SHP77 treated with DMSO at 0.1 percent for 48 hours (cell line): Measurements from ENCODE around the gene TAGLN.
A peak's percentile ranks its signal among the peaks of the same experiment; 100 is the strongest.
"Not testable (repeated sequence)": the region's sequence is repeated elsewhere in the genome, so short reads cannot be mapped to it uniquely, and the experiment has no call there.

Experiments used
- DNase-seq: peaks from one replicate; lab custom pipeline; 2025; lab: John Stamatoyannopoulos, UW

Gene TAGLN

DNA sequence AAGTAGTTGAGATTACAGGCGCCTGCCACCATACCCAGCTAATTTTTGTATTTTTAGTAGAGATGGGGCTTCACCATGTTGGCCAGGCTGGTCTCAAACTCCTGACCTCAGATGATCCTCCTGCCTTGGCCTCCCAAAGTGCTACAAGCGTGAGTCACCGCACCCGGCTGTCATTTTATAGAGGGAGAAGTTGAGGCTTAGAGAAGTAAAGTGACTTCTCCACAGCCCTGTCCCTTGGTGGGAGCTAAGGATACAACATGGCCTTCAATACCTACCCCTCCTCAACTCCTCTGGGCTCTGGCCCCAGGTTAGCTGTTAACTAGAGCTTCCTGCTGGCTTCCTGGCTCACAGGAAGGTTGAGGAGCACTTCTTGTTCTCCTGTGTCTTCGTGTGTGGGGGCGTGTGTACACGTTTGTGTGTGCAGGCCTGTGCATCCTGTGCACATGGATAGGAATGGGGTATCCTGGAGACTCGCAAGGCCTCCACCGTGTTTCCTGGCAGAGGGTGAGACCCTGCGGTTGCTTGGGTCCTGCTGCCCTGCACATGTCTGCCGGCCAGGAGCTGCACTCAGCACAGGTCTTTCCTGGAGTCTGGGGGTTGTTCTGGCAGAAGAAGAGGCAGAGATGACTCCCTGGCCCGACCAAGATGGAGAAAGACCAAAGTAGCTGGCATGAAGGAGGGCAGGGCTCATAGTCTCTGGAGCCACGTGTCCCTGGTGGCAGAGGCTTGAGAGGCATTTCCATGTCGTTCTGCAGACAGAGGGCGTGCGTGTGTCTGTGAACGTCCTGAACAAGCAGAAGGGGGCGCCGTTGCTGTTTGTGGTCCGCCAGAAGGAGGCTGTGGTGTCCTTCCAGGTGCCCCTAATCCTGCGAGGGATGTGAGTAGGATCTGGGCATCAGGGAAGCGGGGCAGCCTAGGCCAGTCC lies 18.2 kb upstream of the TAGLN start:
- DNase-seq = peak; percentile 68

GRCh38 chr11:117181586-117182550 lies 17.3 kb upstream of the TAGLN start:
- DNase-seq = no peak

GRCh38 chr11:117182551-117182935 lies 16.6 kb upstream of the TAGLN start:
- DNase-seq = no peak

DNA sequence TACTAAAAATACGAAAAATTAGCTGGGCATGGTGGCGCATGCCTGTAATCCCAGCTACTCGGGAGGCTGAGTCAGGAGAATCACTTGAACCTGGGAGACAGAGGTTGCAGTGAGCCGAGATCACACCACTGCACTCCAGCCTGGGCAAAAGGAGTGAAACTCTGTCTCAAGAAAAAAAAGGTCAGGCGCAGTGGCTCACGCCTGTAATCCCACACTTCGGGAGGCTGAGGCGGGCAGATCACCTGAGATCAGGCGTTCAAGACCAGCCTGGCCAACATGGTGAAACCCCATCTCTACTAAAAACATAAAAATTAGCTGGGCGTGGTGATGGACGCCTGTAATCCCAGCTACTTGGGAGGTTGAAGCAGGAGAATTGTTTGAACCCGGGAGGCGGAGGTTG lies 16.0 kb upstream of the TAGLN start:
- DNase-seq = not testable (repeated sequence)

DNA sequence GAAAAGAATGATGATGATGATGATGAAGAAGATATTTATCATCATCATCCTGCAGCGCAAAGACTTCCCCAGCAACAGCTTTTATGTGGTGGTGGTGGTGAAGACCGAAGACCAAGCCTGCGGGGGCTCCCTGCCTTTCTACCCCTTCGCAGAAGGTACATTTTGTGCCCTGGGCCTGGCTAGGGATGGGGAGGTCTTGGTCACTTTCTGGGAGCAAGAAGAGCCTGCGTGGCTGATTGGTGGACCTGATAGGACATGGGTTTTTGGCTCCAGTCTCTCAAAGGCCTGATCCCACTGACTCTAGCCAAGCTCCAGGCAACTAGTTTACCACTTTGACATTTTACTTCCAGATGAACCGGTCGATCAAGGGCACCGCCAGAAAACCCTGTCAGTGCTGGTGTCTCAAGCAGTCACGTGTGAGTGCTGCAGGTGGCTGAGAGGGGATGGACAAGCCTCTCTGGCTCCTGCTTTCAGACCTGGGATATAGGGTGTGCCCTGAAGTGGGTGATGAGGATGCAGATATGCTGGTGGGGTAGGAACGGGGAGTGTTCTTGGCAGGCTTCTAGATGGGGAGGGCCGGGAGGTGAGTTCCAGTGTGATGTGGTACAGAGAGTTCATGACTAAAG lies 15.3 kb upstream of the TAGLN start:
- no peak for DNase-seq

DNA sequence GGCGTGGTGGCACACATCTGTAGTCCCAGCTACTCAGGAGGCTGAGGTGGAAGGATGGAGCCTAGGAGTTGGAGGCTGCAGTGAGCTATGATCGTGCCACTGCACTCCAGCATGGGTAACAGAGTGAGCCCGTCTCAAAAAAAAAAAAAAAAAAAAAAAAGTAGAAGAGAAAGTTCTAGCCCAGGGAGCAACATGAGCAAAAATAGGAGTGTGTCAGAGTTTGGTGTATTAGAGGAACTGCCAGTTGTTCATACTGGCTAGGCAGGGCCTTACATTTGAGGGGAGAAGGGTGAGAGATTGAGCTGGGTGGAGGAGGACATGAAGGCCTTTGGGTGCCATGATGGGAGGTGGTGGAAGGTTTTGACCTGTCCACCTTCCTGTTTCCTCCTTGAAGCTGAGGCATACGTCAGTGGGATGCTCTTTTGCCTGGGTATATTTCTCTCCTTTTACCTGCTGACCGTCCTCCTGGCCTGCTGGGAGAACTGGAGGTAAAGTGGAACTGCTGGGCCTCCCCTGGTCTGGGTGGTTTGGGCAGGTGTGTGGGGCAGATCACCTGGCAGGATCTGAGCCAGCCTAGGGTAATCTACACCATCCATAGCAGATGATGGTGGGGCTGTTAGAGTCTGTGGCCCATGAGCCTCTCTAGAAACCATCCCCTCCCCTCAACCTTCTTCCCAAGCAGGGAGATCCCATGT lies 13.3 kb upstream of the TAGLN start:
- no peak for DNase-seq

DNA sequence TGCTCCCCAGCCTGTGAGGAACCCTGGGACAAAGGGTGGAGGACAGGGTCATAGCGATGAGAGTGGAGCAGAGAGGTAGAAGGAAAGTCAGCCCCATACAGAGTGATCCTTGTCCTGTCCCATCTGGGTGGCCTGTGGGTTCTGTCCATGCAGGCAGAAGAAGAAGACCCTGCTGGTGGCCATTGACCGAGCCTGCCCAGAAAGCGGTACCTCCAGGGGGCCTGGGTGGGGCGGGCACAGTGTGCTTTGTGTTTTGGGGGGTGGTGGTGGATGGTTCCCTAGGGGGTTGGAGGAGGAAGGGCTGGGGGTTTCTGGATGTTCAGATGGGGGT lies 12.8 kb upstream of the TAGLN start:
- DNase-seq = no peak

GRCh38 chr11:117187007-117187406 lies 12.2 kb upstream of the TAGLN start:
- no peak for DNase-seq

DNA sequence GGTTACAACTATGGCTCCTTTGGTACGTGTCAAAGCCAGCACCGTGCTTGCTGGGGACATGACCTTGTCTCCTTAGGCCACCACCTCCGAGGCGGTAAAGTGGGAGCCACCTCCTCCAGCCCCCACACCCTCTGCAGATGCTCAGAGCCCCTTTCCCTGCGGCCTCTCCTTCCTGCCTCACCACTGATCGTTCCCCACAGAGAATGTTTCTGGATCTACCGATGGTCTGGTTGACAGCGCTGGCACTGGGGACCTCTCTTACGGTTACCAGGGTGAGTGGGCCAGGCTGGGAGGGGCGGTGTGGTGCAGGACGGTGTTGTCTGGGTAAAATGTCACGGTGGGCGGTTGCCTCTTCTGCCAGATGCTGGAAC lies 11.8 kb upstream of the TAGLN start:
- DNase-seq = no peak

- no peak for DNase-seq
Measured at GRCh38 chr11:117187799-117188481, 11.2 kb upstream of the TAGLN start.

- DNase-seq = no peak
Measured at GRCh38 chr11:117188620-117189081, 10.5 kb upstream of the TAGLN start.

DNA sequence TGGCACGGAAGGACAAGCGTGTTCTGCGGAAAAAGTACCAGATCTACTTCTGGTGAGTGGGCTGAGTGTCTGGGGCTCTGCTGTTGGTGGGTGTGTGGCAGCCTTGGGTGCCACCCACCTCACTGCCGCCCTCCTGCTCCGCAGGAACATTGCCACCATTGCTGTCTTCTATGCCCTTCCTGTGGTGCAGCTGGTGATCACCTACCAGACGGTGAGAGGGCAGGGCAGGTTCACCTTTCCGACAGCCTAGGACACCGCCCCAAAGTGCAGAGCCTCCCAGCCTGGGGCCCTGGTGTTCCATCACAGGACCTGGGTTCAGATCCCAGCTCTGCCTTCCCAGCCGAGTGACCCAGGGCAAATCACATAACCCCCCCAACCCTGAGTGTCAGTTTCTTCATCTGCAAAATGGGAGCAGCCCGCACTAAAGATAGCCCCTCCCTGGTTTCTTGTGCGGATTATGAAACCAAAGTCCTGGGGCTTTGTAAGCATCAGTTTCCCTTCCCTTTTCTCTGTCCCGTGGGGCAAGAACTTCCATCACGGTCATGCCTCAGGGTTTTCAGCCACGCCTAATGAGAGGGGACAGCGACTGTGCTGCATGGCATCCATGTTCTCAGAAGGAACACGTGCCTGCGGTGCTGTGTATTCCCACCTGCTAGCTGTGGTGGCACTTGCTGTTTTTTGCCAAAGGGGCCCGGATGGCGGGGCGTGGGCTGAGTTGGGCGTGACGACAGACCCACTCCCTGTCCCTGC lies 9.8 kb upstream of the TAGLN start:
- no peak for DNase-seq

GRCh38 chr11:117189941-117190544 lies 9.1 kb upstream of the TAGLN start:
- no peak for DNase-seq

- no peak for DNase-seq
Measured at GRCh38 chr11:117191680-117192400, 7.3 kb upstream of the TAGLN start.

GRCh38 chr11:117192401-117192875 lies 6.7 kb upstream of the TAGLN start:
- no peak for DNase-seq

GRCh38 chr11:117193130-117194020 lies 5.8 kb upstream of the TAGLN start:
- DNase-seq = no peak

DNA sequence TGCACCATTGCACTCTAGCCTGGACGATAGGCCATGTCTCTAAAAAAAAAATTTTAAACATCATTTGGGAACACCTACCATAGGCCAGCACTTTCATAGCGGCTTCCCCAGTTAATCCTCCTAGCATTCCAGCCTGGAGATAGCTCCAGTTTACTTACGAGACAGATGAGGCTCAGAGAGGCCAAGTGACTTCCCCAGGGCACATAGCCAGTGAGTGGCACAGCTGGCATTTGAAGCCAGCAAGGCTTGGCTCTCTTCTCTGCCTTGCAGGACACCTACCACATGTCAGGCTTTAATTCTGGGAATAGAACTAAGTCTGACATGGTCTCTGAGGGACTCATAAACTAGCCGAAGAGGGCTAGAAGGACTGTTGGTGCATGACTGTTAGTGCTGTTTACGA lies 4.9 kb upstream of the TAGLN start:
- no peak for DNase-seq

GRCh38 chr11:117195258-117195657 lies 3.9 kb upstream of the TAGLN start:
- DNase-seq = no peak
